Medulla oblongata (tissue), 1 donor: Measurements from ENCODE around the gene AQP7.
"Not testable (repeated sequence)": the region's sequence is repeated elsewhere in the genome, so short reads cannot be mapped to it uniquely, and the experiment has no call there.

Experiments used
- DNase-seq: peaks from one replicate; pipeline ENCODE4 v3.0.0-alpha.2; 2015; ENCODE audit errors: extremely low spot score

Gene AQP7

GRCh38 chr9:33433871-33434270 is 31.5 kb upstream of the AQP7 start:
- no peak for DNase-seq

- no peak for DNase-seq
Observed at GRCh38 chr9:33431420-33431819, 29.1 kb upstream of the AQP7 start.

GRCh38 chr9:33430942-33431341 is 28.6 kb upstream of the AQP7 start:
- no peak for DNase-seq

- no peak for DNase-seq
Observed at GRCh38 chr9:33429256-33429985, 27.1 kb upstream of the AQP7 start.

GRCh38 chr9:33426843-33427293 is 24.5 kb upstream of the AQP7 start:
- DNase-seq, result no peak

- no peak for DNase-seq
Observed at GRCh38 chr9:33425128-33425533, 22.8 kb upstream of the AQP7 start.

GRCh38 chr9:33424492-33424891 is 22.1 kb upstream of the AQP7 start:
- not testable (repeated sequence) for DNase-seq

- DNase-seq, result not testable (repeated sequence)
Observed at GRCh38 chr9:33424043-33424442, 21.7 kb upstream of the AQP7 start.

- no peak for DNase-seq
Observed at GRCh38 chr9:33419708-33420303, 17.4 kb upstream of the AQP7 start.

GRCh38 chr9:33418090-33418489 is 15.7 kb upstream of the AQP7 start:
- no peak for DNase-seq

- DNase-seq, result no peak
Observed at GRCh38 chr9:33416996-33417395, 14.6 kb upstream of the AQP7 start.

- peak; percentile 50 for DNase-seq
Observed at GRCh38 chr9:33415501-33416038, 13.2 kb upstream of the AQP7 start.

- no peak for DNase-seq
Observed at GRCh38 chr9:33414889-33415500, 12.6 kb upstream of the AQP7 start.

GRCh38 chr9:33414268-33414667 is 11.9 kb upstream of the AQP7 start:
- no peak for DNase-seq

- DNase-seq, result no peak
Observed at GRCh38 chr9:33408087-33408486, 5.7 kb upstream of the AQP7 start.

- no peak for DNase-seq
Observed at GRCh38 chr9:33407061-33407460, 4.7 kb upstream of the AQP7 start.

GRCh38 chr9:33404788-33405362 is 2.5 kb upstream of the AQP7 start:
- no peak for DNase-seq

GRCh38 chr9:33403941-33404787 is 1.8 kb upstream of the AQP7 start:
- DNase-seq, result no peak

GRCh38 chr9:33401809-33402208 is 559 bp downstream of the AQP7 start:
- DNase-seq, result not testable (repeated sequence)

GRCh38 chr9:33399047-33399446 is 3.3 kb downstream of the AQP7 start:
- DNase-seq, result not testable (repeated sequence)

- not testable (repeated sequence) for DNase-seq
Observed at GRCh38 chr9:33397801-33398200, 4.6 kb downstream of the AQP7 start.
